Fibroblast of the conjunctiva (primary cell): ENCODE data around the gene AP1B1.
A peak's percentile ranks its signal among the peaks of the same experiment; 100 is the strongest.
"Not testable (repeated sequence)": the region's sequence is repeated elsewhere in the genome, so short reads cannot be mapped to it uniquely, and the experiment has no call there.

ENCODE experiments used
- DNase-seq: peaks from one replicate; pipeline ENCODE4 v3.0.0-alpha.2; 2010; ENCODE audit warnings: low read depth

Gene AP1B1

GRCh38 chr22:29387921-29388758 lies at the start of gene AP1B1:
Gene AP1B1 (minus strand): TSS chr22:29388570. CDS start chr22:29367243, 21,327 bp downstream.
- DNase-seq, result peak; percentile 75

DNA sequence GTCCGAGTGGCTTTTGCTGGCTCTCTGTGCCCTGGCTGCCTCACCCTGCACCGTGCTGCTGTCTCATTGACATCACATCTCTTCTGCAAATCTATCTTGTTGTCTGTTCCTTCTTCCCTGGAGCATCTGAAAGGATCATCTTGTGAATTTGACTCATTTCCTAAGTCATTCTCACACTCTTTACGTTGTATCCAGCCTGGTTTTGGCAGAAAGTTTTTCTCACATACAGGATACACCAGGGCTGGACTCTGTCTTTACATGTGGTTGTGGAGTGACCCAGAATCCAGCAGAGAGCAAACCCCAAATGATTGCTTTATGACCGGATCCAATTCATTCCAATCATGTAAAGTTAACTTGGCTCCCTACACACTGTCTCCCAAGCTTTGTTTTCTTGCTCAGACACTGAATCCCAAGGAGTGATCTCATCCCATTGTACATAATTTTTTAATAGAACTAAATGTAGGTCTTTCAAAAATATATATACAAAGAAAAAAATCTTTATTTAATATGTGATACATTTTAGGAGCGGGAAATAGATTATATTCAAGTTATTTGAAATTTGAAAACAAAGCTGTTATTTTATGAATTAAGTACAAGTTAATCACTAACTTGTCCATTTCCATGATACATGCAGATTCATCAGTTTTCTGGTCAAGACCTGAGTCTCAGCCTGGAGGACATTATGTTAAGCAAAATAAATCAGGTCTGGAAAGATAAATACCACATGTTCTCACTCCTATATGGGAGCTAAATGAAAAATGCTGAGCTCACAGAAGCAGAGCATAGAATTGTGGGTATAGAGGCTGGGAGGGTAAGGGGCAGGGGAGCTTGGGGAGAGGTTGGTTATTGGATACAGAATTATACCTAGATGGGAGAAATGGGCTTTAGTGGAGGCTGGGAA lies 47.1 kb upstream of the AP1B1 start:
- DNase-seq, result no peak

DNA sequence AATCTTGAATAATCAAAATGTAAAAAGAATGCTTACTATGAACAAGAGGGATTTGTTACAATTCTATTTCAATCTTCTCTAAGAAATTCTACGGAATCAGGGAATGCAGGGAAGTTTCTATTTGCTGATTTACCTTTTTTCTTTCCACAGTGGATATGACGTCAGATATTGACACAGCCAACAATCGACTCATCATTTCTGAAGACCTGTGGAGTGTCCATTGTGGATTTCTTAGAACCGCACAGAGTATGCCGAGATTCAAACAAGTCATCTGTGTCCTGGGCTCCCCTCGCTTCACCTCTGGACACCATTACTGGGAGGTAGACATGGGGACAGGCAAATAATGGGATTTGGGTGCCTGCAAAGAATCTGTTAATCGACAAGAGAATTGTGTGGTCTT lies 45.9 kb upstream of the AP1B1 start:
- DNase-seq, result no peak

- DNase-seq, result no peak
Observed at GRCh38 chr22:29433856-29434255, 45.5 kb upstream of the AP1B1 start.

DNA sequence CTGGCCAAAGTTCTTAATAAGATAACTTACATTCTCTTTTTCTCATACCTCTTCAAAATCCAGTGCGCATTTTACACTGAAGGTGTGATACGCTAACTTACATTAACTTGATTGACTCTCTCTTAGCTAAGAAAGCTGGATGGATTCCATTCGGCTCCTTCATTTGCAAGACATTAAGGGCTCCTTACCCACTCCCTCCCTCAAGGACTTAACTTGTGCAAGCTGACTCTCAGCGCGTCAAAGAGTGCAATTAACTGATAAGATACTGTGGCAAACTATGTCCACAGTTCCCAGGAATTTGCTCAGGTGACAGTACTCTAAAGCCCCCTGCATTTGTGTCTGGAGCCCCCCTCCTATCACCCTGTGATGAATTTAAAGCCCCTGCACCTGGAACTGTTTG lies 43.6 kb upstream of the AP1B1 start:
- DNase-seq, result no peak

- no peak for DNase-seq
Observed at GRCh38 chr22:29427176-29427760, 38.9 kb upstream of the AP1B1 start.

GRCh38 chr22:29426476-29426875 lies 38.1 kb upstream of the AP1B1 start:
- no peak for DNase-seq

GRCh38 chr22:29418704-29419103 lies 30.3 kb upstream of the AP1B1 start:
- DNase-seq, result not testable (repeated sequence)

DNA sequence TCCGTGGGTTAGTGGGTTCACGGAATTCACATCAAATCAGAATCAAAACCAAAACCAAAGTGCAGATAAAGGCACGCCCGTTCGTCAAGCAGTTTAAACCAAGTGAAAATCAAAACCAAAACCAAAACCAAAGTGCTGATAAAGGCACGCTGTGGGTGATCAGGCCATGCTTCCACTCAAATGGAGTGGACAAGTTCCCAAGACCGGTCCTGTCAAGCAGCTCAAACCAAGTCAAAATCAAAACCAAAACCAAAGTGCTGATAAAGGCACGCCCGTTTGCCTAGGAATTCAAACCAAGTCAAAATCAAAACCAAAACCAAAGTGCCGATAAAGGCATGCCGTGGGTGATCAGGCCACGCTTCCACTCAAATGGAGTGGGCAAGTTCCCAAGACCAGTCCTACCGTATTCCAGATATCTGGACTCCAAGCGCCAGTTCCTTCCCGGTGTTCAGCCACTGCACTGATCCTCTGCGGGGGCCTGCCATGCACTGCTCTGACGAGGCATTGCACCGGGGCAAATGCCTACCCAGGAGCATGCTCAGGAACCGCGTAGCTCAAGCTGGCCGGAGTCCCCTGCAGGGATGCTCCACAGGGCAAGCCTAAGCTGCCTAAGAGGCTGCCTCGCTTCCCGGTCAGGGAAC lies 26.7 kb upstream of the AP1B1 start:
- DNase-seq, result not testable (repeated sequence)

DNA sequence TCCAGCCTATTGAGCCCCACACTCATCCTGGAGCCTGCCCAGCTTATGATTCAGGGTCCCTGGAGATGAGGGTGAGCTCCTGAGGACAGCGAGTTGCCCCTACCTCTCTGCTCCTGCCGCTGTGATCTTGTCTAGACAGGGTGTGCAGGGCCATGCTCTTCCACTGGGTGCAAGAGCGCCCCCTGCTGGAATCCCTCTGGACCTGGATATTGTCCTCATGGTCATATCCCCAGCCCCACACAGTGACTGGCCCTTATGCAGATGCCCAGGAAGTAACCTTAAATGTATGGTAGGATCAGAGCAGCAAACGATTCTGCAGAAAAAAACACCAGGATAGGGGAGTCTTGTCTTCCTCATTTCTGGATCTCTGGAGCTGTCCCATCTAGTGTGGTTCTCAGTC lies 24.4 kb upstream of the AP1B1 start:
- DNase-seq, result not testable (repeated sequence)

DNA sequence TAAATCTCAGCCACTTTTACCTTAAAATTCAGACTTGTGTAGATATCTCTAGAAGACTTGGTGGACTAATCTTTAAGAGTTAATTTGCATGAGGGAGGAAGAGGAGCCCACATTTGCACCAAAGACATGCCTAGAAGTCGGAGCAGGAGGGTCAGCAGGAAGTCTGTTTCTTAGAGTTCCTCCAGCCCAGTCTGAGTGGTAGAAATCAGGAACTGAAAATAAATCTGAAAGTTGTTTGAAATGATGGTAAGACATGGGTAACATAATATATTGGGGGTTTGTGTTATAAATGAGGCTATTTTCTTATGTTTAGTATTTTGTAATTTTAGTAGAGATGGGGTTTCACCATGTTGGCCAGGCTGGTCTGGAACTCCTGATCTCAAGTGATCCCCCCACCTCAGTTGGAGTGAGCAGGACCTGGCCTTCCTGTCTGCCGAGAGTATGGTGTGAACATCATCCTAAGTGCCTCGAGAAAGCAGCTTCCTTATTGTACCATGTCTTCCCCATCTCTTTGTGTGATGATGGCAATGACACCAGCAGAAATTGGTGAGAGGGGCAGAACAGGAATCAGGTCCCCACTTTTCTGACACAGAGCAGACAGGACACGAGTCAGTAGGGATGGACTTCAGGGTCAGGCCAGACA lies 23.3 kb upstream of the AP1B1 start:
- not testable (repeated sequence) for DNase-seq

GRCh38 chr22:29408940-29409339 lies 20.6 kb upstream of the AP1B1 start:
- DNase-seq, result no peak

GRCh38 chr22:29401538-29401937 lies 13.2 kb upstream of the AP1B1 start:
- not testable (repeated sequence) for DNase-seq

DNA sequence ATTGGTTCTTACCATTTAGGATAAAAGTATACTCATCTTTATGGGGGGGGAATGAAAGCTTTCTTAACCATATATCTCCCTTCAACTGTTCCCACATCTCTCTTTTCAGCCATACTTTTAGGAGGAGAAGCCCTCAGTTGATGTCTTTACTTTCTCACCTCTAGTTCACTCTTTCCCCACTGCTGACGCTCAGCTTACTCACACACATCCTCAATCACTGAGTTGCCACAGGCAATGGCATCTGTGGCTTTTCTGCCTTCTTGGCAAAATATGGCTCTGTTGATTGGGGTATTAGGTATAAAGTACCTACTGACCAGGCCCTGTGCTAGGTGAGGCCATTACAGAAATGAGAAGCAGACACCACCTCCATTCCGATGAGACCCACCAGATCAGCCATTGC lies 12.2 kb upstream of the AP1B1 start:
- DNase-seq, result no peak

DNA sequence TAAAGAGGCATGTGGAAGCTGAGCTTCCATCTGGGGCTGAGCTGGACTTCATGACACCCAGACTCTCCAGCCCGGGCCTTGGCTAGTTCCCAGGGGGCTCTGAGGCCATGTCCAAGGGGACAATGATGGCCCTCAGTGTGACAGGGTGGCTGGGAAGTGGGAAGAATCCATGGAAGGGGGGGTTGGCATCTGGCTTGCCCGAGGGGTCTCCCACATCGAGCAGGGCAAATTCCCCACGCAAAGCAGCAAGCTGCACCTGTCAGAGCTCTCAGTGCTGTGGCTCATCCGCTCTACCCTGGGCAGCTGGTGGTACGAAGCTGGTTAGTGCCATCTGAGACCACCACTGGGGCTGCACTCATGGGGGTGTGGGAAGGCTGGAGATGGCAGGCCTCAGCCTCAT lies 9.4 kb upstream of the AP1B1 start:
- no peak for DNase-seq

DNA sequence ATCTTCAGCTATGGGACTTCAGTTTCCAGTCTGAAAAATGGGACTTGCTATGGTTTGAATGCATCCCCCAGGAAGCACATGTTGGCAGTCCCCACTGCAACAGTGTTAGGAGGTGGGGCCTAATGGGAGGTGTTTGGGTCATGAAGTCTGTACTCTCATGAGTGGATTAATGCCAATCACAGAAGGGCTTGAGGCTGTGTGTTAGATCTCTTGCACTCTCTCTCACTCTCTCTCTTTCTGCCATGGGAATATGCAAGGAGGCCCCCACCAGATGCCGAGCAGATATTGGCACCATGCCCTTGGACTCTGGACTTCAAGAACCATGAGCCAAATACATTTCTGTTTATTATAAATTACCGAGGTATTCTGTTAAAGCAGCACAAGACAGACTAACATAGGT lies 7.8 kb upstream of the AP1B1 start:
- DNase-seq, result no peak

GRCh38 chr22:29394931-29395581 lies 6.7 kb upstream of the AP1B1 start:
- DNase-seq, result peak; percentile 64

DNA sequence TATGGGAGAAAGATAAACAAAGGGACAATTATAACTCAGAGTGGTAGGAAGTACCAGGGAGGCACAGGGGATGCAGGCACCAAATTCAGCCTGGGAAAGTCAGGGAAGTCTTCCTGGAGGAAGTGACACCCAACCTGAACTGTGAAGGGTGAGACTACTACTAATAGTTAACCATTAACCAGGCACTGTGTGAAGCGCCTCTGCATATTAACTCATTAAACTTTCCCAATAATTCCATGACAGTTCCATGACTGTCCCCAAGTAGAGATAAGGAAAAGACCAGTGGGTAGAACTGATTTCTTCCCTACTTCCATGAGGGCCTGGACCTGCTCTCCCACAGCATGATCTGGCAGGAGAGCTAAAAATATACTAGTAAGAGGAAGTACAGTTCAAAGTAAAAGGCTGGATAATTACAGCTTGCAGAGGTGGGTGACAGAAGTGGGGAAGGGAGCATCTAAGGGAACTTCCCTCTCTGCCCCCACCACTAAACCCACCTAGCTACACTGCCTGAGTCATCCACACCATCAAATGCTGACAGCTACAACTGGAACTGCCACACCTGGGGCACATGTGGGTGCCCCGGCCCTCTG lies 4.7 kb upstream of the AP1B1 start:
- DNase-seq, result no peak

- DNase-seq, result no peak
Observed at GRCh38 chr22:29391546-29391945, 3.2 kb upstream of the AP1B1 start.

DNA sequence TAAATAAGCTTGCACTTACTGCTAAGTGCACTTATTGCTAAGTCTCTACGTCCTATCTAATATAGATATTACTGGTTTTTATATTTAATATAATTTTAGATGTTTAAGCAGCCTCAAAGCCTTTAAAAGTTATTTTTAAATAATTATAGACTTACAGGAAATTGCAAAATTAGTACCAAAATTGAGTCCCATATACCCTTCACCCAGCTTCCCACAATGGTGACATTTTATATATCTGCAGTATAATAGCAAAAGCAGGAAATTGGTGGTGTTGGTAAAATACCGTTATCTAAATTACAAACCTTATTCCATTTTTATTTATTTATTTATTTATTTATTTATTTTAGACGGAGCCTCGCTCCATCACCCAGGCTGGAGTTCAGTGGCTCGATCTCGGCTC lies 1.9 kb upstream of the AP1B1 start:
- no peak for DNase-seq

DNA sequence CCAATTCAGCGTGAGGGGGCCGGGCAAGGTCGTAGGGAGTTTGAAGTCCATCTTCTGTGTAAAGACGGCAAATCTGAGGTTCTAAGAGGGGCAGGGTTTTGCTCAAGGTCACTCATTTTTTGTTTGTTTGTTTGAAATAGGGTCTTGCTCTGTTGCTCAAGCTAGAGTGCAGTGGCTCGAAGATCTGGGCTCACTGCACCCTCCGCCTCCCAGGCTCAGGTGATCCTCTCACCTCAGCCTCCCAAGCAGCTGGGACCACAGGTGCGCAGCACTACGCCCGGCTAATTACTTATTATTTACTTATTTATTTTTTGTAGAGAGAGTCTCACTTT lies 355 bp upstream of the AP1B1 start:
- DNase-seq, result no peak
